ENCODE measurements around the gene HTR7.
"Not testable (repeated sequence)": the region's sequence is repeated elsewhere in the genome, so short reads cannot be mapped to it uniquely, and the experiment has no call there.

Gene HTR7

DNA sequence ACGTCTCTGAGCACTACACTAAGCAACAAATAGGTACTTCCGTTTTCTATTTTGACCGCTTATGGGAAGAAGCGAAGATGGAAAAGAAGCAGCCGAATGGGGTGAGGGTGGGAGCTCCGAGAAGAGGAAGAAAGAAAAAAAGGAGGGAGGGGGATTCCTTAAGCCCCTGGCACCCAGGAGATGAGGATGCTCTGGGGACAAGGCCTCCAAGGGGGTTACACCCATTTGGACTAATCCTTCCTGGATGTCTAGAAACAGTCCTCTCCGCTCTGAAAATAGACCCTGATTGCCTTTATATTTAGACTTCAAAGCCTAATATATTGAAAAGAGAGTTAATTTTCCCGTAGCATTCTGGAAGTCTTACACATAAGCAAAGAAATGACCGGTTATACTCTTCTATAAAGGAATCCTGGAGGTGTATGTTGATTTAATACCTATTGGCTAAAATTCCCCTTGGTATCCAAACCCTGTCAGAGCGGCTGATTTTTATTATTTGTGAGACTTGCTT lies 676 bp upstream of the HTR7 start:
- DNase-seq (ENCODE audit: low read depth): no peak

DNA sequence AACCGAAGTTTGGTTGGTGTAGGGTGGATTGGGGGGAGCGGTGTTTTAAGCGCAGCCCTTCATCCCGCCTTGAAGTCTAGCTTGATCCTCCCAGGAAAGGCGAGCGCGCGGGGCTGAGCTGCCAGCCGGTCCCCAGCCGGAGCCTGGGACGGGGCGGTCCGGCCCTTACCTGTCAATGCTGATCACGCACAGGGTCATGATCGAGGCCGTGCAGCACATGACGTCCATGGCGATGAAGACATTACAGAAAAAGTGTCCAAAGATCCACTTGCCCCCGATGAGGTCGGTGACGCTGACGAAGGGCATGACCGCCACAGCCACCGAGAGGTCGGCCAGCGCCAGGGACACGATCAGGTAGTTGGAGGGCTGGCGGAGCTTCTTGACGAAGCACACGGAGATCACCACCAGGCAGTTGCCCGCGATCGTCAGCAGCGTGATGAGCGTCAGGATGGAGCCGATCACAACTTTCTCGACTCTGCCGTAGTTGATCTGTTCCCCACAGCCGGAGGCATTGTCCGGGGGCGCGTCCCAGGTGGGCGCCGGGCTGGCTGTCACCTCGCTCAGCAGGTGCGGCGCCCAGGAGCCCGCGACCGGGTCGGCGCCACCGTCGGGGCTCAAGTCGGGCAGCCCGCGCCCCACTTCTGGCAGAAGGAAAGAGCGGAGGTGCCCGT lies 740 bp downstream of the HTR7 start:
- DNase-seq (ENCODE audit: low read depth): no peak

DNA sequence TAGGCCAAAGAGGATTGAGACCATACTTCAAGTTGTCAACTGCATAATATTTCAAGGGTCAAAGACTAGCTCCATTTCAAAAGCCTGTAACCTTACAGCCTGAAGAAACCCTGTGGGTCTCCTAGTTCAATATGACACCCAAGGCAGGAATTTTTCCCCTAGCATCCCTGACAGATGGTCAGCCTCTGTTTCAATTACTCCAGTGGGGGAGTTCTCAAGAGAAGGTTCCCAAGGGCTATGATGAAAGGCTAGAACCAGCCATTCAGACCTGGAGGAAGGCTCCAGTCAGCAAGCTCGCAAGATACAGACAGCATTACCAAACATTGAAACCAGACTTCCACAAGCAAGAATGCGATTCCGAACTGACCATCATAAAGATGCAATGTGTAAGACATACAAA lies 1.6 kb downstream of the HTR7 start:
- no peak for DNase-seq (ENCODE audit: low read depth)

- no peak for DNase-seq (ENCODE audit: low read depth)
Measured at GRCh38 chr10:90855126-90855525, 2.7 kb downstream of the HTR7 start.

DNA sequence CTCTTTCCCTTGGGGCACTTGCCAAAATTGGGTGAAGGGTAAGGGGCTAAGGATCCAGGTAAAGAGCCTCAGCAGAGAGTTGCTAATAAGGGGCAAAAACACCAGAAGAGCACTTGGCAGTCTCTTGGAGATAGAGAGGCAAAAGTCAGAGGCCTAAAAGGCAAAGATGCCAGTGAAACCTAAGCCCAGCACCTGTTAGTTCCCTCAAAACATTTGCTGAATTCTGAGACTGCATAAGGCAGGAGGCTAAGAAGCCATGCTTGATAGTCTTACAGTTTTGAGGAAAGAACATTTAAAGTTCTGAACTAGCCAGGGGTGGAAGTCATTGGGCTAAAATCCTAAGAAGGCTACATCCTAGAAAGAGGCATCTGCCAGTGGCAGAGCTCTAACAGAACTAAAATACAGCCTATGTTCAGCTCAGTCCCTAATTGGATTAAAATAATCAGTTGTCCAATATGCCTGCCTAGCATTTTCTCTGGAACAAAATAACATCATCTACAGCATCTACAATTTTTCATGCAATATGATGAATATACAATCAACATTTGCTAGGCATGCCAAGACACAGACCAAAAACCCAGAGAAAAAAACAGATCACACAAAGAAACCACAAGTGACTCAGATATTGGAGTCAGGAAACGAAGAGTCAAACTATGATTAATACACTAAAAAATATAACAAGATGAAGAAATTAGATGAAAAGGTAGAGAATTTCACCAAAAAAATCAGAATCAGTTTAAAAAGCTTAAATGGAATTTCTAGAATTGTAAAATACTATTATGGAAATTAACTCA lies 7.7 kb downstream of the HTR7 start:
- no peak for DNase-seq (ENCODE audit: low read depth)

DNA sequence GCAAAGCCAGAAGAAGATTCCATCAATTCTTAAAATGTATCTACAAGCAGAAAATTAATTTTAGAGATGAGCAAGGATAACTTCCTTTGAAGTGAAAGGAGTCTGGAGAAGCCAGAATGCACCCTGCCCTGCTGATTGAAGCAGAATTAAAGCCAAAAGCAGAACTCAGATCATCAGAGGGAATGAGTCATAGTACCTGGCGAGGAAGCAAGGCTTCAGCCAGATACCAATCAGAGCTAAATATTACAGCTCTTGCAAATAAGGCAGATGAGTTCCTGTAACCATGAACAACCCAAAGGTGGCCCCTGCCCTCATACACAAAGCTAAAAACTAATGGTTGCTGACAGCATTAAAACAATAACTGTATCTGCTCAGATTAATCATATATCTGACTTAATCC lies 10.4 kb downstream of the HTR7 start:
- DNase-seq (ENCODE audit: low read depth): no peak

DNA sequence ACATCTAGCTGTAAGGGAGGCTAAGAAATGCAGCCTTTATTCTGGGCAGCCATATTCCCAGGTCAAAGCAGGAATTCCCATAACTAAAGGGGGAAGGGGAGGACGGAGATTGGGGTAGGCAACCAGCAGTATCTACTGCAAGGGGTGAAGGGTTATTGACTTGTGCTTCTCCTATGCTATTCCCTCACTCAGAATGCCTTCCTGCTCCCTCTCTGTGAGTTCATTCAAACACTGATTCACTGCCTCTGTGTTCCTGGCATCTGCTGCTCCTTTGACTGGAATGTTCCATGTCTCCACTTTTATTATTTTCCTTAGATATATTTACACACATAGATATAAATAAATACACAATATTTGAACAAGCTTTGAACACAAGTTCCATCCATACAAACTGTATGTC lies 11.1 kb downstream of the HTR7 start:
- DNase-seq (ENCODE audit: low read depth): no peak

- no peak for DNase-seq (ENCODE audit: low read depth)
Measured at GRCh38 chr10:90845726-90846125, 12.1 kb downstream of the HTR7 start.

DNA sequence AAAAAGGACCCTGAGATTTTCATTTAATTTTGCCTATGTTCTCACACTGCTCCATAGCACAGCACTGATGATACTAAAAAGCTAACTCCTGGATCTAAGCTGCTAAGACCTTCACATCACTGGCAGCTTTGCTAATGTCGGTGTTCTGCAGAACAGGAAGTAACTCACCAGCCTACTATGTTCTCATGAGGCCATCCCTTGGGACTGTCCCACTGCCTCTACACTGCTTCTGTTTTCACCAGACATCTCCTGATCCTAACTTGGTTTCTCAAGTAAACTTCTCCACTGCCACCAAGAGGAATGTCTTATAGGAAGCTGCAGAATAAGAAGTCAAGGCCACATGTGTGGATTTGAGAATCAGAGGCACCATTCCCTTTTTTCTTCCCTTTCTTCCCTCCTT lies 15.1 kb downstream of the HTR7 start:
- no peak for DNase-seq (ENCODE audit: low read depth)

DNA sequence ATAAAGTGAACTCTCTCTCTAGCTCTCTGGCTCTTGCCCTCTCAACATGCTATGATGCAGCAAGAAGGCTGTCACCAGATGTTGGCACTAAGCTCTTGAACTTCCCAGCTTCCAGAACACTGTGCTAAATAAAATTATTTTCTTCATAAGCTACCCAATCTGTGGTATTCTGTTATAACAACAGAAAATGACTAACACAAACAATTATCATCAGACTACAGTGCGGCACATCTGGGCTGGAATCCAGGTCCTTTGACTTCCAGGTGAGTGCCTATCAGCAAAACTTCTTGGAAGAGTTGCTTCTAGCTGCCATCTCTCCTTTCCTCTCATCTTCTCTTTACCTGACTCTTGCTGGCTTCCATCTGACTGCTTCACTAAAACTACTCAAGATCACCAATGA lies 20.4 kb downstream of the HTR7 start:
- DNase-seq (ENCODE audit: low read depth): no peak

DNA sequence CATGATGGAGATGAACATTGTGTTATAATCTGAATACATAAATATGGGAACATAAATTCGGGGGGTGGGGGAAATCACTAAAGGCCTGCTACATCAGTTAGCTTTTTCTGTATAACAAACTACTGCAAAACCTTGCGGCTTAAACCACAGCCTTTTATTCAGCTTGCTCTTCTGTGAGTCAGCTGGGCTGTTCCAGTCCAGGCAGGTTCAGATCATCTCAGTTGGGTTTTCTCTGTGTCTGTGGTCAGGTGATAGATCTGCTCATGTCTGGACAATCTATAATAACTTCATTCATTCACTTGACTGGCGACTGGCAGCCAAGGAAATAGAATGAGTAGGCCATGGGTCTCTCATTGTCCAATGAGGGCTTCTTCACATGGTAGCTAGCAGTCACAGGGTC lies 23.5 kb downstream of the HTR7 start:
- no peak for DNase-seq (ENCODE audit: low read depth)

DNA sequence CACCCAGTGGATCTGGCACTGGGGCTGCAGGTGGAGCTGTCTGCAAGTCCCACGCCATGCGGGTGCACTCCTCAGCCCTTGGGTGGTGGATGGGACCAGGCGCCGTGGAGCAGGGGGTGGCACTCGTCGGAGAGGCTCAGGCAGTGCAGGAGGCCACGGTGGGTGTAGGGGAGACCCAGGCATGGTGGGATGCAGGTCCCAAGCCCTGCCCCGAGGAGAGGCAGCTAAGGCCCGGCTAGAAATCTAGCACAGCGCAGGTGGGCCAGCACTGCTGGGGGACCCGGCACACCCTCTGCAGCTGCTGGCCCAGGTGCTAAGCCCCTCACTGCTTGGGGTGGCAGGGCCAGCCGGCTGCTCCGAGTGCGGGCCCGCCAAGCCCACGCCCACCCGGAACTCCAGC lies 25.7 kb downstream of the HTR7 start:
- no peak for DNase-seq (ENCODE audit: low read depth)

DNA sequence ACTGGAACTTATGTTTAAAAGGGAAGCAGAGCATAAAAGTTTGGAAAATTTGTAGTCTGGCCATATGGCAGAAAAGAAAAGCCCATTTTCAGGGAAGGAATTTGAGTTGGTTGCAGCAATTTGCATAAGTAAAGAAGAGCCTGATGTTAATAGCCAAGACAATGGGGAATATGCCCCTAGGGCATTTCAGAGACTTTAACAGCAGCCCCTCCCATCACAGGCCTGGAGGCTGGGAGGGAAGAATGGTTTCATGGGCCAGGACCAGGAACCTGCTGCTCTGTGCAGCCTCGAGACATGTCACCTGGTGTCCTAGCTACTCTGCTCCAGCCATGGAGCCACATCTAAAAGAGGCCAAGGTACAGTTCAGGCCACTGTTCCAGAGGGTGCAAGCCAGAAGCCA lies 35.3 kb downstream of the HTR7 start:
- no peak for DNase-seq (ENCODE audit: low read depth)

GRCh38 chr10:90821864-90822263 lies 36.0 kb downstream of the HTR7 start:
- DNase-seq (ENCODE audit: low read depth): not testable (repeated sequence)

- DNase-seq (ENCODE audit: low read depth): no peak
Measured at GRCh38 chr10:90819911-90820310, 37.9 kb downstream of the HTR7 start.

- no peak for DNase-seq (ENCODE audit: low read depth)
Measured at GRCh38 chr10:90818736-90819135, 39.1 kb downstream of the HTR7 start.

DNA sequence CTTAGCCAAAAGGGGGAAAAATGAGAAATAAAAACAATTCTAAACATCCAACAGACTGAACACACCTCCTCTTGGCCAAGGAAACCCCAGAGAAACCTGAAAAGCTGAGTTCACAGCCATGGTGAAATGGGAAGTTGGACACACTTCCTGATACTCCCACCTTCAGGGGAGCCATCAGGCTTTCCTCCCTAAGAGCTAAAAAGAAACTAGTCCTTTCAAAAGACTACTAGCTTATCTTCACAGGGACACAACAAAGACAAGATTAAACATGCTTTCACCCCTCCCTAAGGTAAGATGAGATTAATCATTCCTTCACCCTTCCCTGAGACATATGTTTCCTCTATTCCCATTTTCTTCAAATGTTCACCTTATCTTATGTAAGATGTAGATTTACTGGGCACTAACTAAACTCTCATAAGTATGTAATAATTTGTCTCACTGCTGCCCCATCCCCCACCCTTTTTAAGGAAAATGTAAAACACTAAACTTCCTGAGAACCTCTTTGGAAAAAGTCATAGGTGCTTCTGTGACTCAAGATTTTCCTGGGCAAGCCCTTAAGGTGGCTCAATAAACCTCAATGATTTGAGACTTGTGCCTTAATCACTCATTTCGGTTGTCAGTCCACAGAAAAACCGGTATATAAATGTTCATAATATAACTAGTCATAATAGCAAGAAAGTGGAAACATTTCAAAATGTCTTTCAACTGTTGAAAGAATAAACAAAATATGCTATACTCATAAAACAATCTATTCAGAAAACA lies 40.5 kb downstream of the HTR7 start:
- no peak for DNase-seq (ENCODE audit: low read depth)

- DNase-seq (ENCODE audit: low read depth): no peak
Measured at GRCh38 chr10:90816466-90816865, 41.4 kb downstream of the HTR7 start.

DNA sequence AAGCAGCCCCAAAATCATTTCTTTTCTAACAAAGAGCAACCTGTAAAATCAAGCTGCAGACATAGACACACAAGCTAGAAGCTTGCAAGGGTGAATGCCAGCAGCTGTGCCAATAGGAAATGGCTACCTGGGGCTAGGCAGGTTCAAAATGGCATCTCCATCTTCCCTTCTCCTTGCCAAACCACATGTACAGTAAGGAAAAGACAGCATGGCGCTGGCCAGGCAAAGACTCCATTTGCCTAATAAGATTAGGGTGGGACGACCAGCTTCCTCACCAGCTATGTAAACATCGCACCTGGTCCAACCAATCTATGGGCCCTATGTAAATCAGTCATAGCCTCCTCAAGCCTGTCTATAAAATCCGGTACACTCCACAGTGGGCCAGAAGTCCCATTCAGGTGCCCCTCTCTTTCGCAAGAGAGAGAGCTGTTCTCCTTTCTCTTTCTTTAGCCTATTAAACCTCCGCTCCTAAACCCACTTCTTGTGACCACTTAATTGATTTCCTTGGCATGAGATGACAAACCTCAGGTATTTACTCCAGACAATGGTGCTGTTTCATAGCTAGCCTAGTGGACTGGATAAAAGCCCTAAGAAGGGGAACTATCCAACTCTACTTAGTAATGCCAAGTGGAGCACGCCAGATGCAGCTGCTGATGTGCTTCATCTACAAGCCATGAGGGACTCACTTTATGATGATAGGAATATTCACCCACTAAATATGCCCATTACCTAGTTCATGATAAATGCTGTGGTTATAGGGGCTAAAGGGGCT lies 44.1 kb downstream of the HTR7 start:
- no peak for DNase-seq (ENCODE audit: low read depth)

DNA sequence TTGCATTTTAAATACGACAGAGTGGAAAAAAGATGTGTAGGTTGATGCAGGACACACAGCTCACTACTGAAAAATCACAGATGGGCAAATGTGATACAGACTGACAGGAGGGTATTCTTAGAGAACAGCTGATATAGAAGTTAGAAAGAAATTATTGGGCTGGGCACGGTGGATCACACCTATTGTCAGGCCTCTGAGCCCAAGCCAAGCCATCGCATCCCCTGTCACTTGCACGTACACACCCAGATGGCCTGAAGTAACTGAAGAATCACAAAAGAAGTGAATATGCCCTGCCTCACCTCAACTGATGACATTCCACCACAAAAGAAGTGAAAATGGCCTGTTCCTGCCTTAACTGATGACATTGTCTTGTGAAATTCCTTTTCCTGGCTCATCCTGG lies 50.7 kb downstream of the HTR7 start:
- DNase-seq (ENCODE audit: low read depth): not testable (repeated sequence)

DNA sequence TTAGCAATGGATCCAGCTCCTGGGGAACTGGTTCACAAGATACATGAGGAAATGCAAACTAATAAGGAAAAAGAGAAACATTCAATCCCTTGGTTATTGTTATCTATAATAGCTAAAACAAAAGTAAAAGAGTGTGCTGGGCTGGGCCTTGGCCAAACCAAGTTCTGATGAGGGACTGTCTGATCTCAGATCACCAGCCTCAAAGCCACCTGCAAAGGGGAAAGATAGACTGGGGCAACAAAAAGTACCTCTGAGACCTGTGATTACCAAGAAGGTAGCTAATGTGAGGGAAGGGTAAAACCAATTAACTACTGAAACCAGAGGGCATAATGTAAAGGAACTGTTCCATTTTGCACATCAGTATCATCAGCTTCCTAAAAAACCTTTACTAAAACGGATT lies 51.2 kb downstream of the HTR7 start:
- no peak for DNase-seq (ENCODE audit: low read depth)

DNA sequence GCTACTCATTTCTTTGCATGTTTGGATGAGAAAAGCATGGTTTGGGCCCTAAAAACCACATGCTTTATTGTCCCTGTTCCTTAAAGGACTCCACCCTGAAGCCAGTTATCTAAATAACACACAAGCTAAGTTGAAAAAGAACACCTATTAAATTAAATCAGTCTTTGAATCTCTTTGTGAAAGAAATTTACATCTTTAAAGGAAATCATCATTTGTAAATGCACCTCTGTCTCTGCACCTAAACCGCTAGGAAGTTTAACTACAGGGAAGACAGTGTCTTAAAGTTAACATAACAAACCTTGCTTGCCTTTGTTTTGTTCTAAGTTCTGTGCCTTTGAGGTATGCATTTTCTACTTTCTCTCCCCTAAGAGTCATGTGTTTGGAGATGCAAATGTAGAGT lies 52.6 kb downstream of the HTR7 start:
- DNase-seq (ENCODE audit: low read depth): no peak
